ENCODE data around the gene C8A. TPM values are rescaled to one million over a fixed set of nuclear protein-coding genes. Genes with fewer than 3 reads are reported as not detected.

The C8A gene
- total and polyA plus RNA-seq, 2 of the 8 experiments (the other 6 are each of a cell fraction or from before 2014, with no cell fraction given) = not detected

- TF ChIP-seq CHD7 (IDR thresholded peaks at IDR 0.05; ENCODE audit: insufficient replicate concordance, low read length) (no peak), ASH2L (IDR thresholded peaks at IDR 0.05; ENCODE audit: low read length) (no peak), ZNF274 (IDR thresholded peaks at IDR 0.05; ENCODE audit: borderline replicate concordance, extremely low read depth, low read length) (no peak), CHD1 (IDR thresholded peaks at IDR 0.05; ENCODE audit: low read depth, low read length) (no peak), TEAD4 (IDR thresholded peaks at IDR 0.05; ENCODE audit: low read depth, low read length) (no peak), YY1 (IDR thresholded peaks at IDR 0.05; ENCODE audit: low read depth, low read length) (no peak), SIN3A (conservative IDR thresholded peaks at IDR 0.05 in 1 of 2, IDR thresholded peaks at IDR 0.05 in 1 of 2; ENCODE audit: low read depth in 1 of 2, low read length in 2 of 2) (no peak), TAF1 (IDR thresholded peaks at IDR 0.05; ENCODE audit: low read depth, low read length) (no peak), HDAC6 (IDR thresholded peaks at IDR 0.05; ENCODE audit: low read depth, low read length) (no peak), FOSL1 (IDR thresholded peaks at IDR 0.05; ENCODE audit: insufficient read depth, low read depth, low read length) (no peak), BACH1 (IDR thresholded peaks at IDR 0.05; ENCODE audit: low read length) (no peak)
Measured at GRCh38 chr1:56850922-56851321, 3.7 kb upstream of the C8A start (continued).

All from H1 (cell line).